ENCODE results near the gene TNFRSF14. TPM values are rescaled to one million over a fixed set of nuclear protein-coding genes. Genes with fewer than 3 reads are reported as not detected.

Gene TNFRSF14
- total and polyA plus RNA-seq, 2 of the 13 experiments (the other 11 are each of a cell fraction or from before 2014, with no cell fraction given): 11.9 to 49.9 TPM

GRCh38 chr1:2548068-2548589 is 8.0 kb upstream of the TNFRSF14 start (continued):
- TF ChIP-seq HNF1A (IDR thresholded peaks at IDR 0.05; ENCODE audit: low read depth) (no peak), HNF1A (CRISPR knock-in tag; IDR thresholded peaks at IDR 0.05; ENCODE audit: borderline replicate concordance) (no peak), PHF21A (CRISPR knock-in tag; IDR thresholded peaks at IDR 0.05) (peak; percentile 28; the same call in 1 of the 2 replicates), ARNTL (CRISPR knock-in tag; IDR thresholded peaks at IDR 0.05) (peak; percentile 71), HNRNPH1 (optimal IDR thresholded peaks at IDR 0.05; ENCODE audit: low read depth, low read length) (no peak), ZNF766 (CRISPR knock-in tag; IDR thresholded peaks at IDR 0.05; ENCODE audit: borderline replicate concordance) (no peak), HDAC2 (CRISPR knock-in tag; IDR thresholded peaks at IDR 0.05) (peak; percentile 26; the same call in 1 of the 2 replicates), IKZF4 (CRISPR knock-in tag; IDR thresholded peaks at IDR 0.05; ENCODE audit: borderline replicate concordance, low read depth, not compliant biosample characterization) (no peak), ZNF496 (CRISPR knock-in tag; IDR thresholded peaks at IDR 0.05; ENCODE audit: insufficient replicate concordance) (no peak), MAZ (IDR thresholded peaks at IDR 0.05; ENCODE audit: borderline replicate concordance, low read depth, low read length) (no peak), MAZ (CRISPR knock-in tag; IDR thresholded peaks at IDR 0.05; ENCODE audit: low read depth) (no peak), NFIB (CRISPR knock-in tag; IDR thresholded peaks at IDR 0.05; ENCODE audit: borderline replicate concordance) (no peak), FIP1L1 (IDR thresholded peaks at IDR 0.05; ENCODE audit: borderline replicate concordance, insufficient read depth, low read depth, low read length) (no peak), ZNF17 (CRISPR knock-in tag; IDR thresholded peaks at IDR 0.05) (no peak), CAMTA2 (CRISPR knock-in tag; IDR thresholded peaks at IDR 0.05; ENCODE audit: borderline replicate concordance) (no peak), ZNF792 (CRISPR knock-in tag; IDR thresholded peaks at IDR 0.05) (0 out of 2 replicates have a peak, but pooled peaks have one; percentile 22), GZF1 (CRISPR knock-in tag; IDR thresholded peaks at IDR 0.05) (no peak), ATF2 (CRISPR knock-in tag; IDR thresholded peaks at IDR 0.05) (no peak), HES4 (CRISPR knock-in tag; IDR thresholded peaks at IDR 0.05; ENCODE audit: borderline replicate concordance) (no peak), ARID4A (CRISPR knock-in tag; IDR thresholded peaks at IDR 0.05; ENCODE audit: borderline replicate concordance) (no peak), SNAPC2 (CRISPR knock-in tag; IDR thresholded peaks at IDR 0.05) (0 out of 2 replicates have a peak, but pooled peaks have one; percentile 20)

Measured in HepG2 (cell line).